ENCODE data around the gene KCND3.

KCND3 gene

DNA sequence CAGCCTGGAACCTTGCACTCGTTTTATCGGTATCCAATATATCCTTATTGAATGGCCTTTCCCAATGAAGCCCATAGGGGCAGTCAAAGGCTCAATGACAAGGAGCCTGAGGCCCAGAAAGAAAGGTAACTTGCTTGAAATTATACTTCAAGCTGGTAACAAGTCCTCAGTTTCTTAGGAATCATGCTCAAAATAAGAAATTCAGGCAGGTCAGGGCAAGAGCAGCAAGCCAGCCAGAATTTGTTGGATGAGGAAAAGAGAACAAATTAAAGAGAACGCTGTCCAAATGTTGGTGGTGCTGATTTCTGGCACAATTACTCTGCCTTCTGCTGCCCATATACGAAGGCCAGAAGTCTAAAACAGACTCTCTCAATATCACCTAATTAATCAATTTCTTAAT lies 156.1 kb downstream of the KCND3 start:
- in situ Hi-C loops (cut with MboI; ENCODE audit: low pct_unique_long_range_greater_than_20kb, low sequenced_read_pairs) = no loop called here
- peak; percentile 24 for DNase-seq

DNA sequence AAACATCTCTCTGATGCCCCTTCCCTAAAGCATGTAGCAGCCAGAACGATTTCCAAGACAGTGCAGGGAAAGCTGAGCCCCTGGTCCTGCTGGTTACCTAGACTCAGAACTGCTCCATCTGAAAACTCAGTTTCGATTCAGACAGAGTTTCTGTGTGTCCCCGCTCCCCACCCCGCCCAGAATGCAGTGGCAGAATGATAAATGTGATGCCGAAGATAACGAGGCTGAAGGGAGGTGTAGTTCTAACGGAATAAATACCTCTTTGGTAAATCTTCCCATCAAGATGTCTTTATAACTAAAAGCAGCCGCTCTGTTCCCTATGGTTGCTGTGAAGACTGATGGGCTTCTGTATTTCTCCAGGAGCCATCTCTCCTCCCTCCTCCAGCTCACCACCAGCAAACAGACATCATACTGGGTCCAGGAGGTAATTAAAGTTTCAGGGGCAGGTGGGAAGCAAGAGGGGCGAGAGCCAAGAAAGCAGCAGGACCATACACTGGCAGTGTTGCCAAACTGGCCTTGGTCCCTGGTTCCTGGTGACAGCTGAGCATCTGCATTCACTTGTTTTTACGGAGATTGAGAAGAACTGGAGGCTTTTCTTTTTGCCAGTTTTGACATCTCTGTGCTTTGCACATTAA lies 156.8 kb downstream of the KCND3 start:
- no peak for DNase-seq
- in situ Hi-C loops (cut with MboI; ENCODE audit: low pct_unique_long_range_greater_than_20kb, low sequenced_read_pairs) = no loop called here

DNA sequence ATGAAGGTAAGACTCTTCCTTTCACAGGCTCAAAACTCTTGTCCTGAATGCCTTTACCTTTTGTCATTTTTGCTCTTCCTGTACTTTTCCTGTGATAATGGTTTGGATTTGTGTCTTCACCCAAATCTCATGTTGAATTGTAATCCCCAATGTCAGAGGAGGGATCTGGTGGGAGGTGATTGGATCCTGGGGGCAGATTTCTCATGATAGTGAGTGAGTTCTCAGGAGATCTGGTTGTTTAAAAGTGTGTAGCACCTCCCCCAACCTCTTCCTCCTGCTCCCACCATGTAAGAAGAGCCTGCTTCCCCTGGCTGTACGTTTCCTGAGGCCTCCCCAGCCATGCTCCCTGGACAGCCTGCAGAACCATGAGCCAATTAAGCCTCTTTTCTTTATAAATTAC lies 158.3 kb downstream of the KCND3 start:
- in situ Hi-C loops (cut with MboI; ENCODE audit: low pct_unique_long_range_greater_than_20kb, low sequenced_read_pairs) = no loop called here
- DNase-seq = no peak

DNA sequence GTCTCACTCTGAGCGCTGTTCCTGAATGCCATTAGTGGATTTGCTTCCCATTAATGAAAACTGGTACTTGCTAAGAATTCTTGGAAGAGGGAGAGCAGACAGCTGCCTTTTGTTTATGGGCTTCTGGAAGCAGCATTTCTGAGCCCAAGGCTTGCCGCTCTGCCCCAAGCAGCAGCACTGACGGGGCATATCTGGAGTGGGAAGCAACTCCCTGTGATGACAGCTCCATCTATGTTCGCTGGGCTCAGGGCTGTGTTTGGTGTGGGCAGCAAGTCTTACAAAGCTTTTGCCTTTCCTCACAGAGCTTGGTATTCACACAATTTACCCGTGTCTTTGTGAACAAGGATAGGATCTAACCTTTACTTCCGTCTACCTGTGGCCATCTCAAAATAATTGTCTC lies 161.5 kb downstream of the KCND3 start:
- DNase-seq = no peak
- in situ Hi-C loops (cut with MboI; ENCODE audit: low pct_unique_long_range_greater_than_20kb, low sequenced_read_pairs) = no loop called here

DNA sequence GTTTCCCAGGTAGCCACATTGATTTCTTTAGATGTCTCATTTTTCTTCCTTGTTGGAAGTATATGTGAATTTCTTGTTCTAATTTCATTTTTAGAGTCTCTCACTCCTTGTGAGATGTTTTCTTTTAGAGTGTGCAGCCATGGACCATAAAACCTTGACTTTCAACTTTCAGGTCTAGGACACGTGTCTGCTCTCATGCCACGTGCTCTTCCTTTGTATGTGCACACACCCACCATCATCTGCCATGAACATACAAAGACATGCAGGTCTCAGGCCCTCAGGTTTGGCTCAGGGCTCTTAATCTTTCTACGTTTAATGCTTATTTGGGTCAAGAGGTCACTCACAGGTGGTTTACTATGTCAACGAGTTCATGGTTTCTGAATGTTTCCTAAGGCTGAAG lies 163.2 kb downstream of the KCND3 start:
- in situ Hi-C loops (cut with MboI; ENCODE audit: low pct_unique_long_range_greater_than_20kb, low sequenced_read_pairs) = no loop called here
- DNase-seq = no peak

DNA sequence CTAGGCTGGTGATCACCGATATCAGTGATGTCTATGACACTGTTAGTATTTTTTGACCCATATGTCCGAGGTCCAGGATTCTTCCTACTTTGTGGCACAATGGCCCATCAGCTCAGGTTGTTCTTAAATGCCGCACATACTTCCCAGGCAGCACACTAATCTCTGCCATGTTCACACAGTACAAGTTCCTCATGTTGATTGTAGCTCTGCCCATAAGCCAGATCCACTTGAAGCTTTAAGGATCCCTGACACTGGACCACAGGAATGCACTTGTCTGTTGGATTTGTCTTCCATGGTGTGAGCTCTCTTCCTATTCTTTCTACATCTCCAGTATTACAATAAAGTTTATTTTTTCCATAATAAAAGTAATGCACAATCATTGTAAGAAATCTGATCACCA lies 164.3 kb downstream of the KCND3 start:
- DNase-seq = no peak
- in situ Hi-C loops (cut with MboI; ENCODE audit: low pct_unique_long_range_greater_than_20kb, low sequenced_read_pairs) = no loop called here

DNA sequence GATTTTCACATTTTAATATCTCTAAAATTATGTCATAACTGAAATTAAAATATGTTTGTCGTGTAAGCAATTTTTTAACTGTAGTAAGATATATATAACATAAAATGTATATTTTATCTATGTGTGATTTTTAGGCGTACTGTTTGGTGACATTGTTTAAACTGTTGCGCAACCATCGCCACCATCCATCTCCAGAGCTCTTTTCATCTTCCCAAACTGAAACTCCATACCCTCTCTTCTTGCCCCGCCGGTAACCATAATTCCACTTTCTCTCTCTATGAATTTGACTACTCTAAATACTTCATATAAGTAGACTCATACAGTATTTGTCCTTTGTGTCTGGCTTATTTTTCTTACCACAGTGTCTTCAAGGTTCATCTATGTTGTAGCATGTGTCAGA lies 167.3 kb downstream of the KCND3 start:
- in situ Hi-C loops (cut with MboI; ENCODE audit: low pct_unique_long_range_greater_than_20kb, low sequenced_read_pairs) = no loop called here
- no peak for DNase-seq

DNA sequence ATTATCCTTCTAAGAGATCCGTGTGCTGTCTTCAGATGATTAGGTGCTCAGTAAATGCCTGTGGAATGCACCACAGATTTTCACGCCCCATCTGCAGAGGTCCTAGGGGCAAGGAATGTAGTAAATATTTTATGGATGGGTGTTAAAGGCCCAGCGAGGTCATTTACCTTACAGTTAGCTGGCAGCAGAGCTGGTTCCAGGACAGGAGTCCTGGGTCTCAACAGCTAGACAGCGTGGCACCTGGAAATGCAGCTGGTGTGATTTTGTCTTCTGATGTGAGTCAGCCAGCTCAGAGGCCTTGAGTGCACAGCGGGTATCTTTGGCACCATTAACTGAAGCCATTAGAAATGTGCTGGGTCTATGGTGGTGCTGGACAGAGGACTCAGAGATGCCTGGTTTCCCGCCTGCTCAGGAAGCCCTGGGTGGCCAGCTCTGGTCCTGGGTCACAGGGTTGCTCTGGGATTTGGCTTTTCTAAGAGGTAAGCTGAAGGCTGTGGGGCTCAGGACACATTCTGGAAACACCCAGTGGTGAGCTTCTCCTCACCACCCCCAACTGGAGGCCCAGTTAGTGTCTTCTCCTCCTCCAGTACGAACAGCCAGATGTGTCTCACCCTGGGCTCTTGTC lies 168.2 kb downstream of the KCND3 start:
- in situ Hi-C loops (cut with MboI; ENCODE audit: low pct_unique_long_range_greater_than_20kb, low sequenced_read_pairs) = no loop called here
- DNase-seq = no peak

DNA sequence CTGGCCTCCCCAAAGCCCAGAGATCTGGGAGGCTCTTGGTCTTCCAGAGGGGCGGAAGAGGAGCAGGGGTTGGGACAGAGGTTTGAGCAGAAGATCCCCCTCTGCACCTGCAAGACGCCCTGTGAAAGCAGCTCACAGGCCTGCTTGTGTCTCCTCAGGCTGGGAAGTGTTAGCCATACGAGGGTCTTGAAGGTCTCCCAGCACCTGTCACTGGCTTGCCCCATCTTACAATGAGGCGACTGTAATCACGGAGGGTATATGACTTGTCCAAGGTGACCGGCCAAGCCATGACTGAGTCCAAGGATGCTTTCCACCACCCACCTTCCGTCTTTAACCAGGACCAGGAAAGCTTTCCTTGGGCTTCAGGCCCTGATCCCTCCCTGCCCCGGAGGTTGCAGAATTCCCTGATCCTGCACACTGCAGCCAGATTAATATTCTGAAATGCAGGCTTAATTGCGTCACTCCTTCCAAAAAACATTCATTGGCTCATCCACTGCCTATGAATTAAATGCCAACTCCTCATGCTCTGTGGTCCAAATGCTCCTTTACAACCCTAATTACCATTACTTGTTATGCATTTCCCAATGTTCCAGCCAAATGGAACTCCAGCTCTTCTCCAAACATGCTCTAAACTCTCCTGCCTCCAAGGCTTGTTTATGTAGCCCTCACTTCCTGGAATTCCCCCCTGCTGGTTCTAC lies 169.8 kb downstream of the KCND3 start:
- DNase-seq = no peak
- in situ Hi-C loops (cut with MboI; ENCODE audit: low pct_unique_long_range_greater_than_20kb, low sequenced_read_pairs) = no loop called here

DNA sequence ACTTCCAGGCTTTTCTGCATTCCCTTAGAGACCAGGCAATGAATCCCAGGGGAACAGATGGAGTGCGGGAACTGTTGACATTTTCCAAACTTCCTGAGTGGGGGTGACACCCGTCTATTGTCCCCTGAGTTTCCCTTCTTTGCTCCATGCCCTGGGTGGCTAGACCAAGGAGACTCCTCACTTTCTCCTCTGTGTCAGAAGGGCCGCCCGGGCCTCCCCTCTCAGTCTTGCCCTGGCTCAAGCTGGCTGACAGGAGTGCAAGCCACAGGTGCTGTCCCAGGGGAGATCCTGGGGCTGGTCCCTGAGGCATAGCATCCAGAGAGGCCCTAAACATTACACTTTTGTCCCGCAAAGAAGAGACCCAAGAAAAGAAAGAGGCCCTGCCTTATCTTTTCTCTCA lies 170.9 kb downstream of the KCND3 start:
- in situ Hi-C loops (cut with MboI; ENCODE audit: low pct_unique_long_range_greater_than_20kb, low sequenced_read_pairs) = no loop called here
- no peak for DNase-seq

DNA sequence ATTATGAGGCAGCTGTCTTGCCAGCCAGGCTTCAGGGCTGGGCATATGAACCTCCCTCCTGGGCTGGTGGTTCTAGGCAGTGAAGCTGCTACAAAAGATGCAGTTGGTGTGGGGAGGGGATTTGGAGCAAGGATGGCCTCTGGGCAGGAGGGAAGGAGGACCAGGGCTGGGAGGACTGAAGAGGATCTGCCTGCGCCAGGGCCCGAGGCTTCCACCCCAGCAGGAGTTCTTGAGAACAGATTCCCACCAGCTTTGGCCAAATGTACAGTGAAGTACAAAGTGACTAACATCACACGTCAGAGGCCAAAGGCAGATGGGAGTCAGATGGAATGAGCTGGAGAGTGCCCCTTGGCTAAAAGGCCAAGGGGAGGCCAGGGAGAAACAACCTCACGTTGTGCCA lies 171.4 kb downstream of the KCND3 start:
- in situ Hi-C loops (cut with MboI; ENCODE audit: low pct_unique_long_range_greater_than_20kb, low sequenced_read_pairs) = no loop called here

DNA sequence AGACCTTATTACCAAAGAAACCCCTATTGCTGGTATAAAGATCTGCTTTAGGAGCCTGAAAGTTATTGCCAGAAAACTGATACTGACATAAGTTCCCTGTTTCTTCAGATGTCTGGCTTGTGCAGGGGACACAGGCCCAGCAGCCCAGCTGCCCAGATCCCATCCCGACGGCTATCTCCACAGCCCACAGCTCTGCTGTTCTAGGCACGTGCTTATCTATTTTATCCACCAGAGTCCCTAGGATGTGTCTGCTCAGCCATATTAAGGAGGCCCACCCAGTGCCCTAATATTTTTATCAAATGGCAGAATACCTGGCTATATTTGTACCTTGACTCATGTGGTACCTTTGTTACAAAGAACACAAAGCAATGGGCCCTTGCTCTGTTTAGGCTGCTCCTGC lies 174.8 kb downstream of the KCND3 start:
- no peak for DNase-seq
- in situ Hi-C loops (cut with MboI; ENCODE audit: low pct_unique_long_range_greater_than_20kb, low sequenced_read_pairs) = no loop called here

More for the DNA sequence above, 171.4 kb downstream of the KCND3 start:
- no peak for DNase-seq

DNA sequence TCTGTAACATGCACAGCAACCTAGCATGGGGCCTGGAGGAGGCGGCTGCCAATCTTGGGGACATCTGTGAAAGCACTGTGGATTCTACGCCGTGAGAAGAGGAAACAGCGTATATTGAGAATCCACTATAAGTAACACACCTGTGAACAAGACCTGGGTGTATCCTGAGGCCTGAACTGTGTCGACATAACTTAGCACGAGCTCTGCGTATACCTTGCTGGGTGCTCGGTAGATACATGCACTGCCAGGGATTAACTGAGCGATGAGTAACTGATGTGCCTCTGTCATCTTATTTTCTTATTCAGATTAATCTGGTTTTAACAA lies 175.2 kb downstream of the KCND3 start:
- in situ Hi-C loops (cut with MboI; ENCODE audit: low pct_unique_long_range_greater_than_20kb, low sequenced_read_pairs) = no loop called here
- DNase-seq = no peak

DNA sequence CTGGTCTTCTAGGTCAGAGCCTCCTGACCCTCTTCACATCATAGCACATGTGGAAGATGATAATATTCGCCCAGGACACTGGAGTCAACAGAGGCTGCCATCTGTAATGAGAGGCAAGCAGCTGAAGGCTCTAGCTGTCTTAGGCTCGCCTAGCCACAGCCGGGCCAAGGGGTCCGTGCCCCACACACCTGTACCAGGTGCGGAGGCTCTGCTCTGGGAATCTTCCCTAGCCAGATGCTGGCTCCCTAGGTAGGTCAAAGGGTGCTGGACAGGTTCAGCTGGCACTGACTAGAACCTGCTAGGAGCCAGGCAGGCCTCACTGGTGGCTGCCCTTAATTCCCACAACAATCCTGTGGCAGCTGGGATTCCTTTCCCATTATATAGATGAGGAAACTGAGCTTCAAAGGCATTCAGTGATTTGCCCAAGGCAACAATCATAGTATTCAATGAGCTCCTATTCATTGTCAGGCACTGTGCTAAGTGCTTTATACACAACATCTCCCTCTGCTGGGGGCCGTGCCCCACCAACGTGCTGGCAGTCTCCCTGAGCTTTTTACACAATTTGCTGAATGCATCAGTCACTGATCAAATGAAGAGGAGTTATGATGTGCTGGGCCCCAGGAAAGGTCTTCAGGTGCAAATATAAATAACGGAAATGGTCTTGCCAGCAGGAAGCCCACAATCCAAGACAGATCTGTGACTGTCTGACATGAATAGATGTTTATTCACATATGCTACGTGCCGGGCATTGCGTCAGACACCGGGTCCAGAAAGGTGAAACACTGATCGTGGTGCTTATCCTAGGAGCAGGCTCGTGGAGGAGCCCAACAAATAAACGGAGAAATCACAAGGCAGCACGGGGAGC lies 175.8 kb downstream of the KCND3 start:
- no peak for DNase-seq
- in situ Hi-C loops (cut with MboI; ENCODE audit: low pct_unique_long_range_greater_than_20kb, low sequenced_read_pairs) = no loop called here

DNA sequence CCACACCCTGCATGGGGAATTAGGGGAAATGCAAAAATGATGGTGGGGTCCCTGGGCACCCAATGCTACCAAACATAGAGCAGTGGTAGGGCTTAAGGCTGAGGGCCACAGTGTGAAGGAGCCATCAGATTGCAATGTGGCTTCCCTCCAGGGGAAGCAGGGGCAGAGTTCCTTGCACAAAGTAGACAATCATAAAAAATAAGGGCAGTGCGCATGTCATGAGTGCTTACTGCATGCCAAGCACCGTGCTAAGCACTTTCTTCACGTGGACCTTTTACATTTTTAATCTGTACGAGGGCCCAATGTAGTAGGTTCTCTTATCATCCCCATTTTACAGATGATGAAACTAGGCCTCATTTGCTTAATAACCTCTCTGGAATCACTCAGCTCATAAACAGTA lies 177.2 kb downstream of the KCND3 start:
- in situ Hi-C loops (cut with MboI; ENCODE audit: low pct_unique_long_range_greater_than_20kb, low sequenced_read_pairs) = no loop called here
- no peak for DNase-seq

DNA sequence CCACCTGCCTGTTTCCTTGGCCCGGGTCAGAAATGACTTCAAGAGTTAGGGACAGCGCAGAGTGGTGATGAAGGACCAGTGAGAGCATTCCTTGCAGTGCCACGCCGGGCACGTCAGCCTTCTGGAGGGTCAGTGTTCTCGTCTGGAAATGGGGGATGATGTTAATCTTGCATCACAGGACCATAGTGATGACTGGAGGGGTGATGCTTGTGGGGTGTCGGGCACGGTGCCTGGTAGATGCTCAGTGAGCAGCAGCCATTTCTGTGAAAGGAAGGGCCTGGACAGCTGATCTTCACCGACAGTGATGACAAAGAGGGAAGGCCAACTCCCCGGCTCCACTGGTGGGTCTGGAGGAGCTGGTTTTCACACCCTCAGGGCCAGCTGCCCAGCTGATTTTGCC lies 177.6 kb downstream of the KCND3 start:
- no peak for DNase-seq
- in situ Hi-C loops (cut with MboI; ENCODE audit: low pct_unique_long_range_greater_than_20kb, low sequenced_read_pairs) = no loop called here

DNA sequence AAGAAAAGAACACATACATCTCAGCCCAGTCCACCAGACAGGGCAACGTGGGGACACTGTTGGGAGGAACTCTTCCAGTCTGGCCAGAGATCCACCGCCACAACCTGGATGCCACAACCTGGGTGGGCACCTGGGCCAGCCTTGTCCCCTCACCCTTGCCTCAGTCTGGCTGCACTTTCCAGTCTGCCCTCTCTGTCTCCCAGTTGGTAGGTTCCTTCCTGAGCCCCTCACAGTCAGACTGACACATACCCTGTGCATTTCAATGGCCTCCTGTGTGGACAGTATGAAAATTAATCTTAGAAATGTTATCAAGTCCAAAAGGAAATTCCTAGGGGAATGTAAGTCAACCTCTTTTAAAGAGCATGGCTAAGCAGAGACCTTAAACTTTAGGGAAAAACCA lies 184.2 kb downstream of the KCND3 start:
- no peak for DNase-seq
- in situ Hi-C loops (cut with MboI; ENCODE audit: low pct_unique_long_range_greater_than_20kb, low sequenced_read_pairs) = no loop called here

DNA sequence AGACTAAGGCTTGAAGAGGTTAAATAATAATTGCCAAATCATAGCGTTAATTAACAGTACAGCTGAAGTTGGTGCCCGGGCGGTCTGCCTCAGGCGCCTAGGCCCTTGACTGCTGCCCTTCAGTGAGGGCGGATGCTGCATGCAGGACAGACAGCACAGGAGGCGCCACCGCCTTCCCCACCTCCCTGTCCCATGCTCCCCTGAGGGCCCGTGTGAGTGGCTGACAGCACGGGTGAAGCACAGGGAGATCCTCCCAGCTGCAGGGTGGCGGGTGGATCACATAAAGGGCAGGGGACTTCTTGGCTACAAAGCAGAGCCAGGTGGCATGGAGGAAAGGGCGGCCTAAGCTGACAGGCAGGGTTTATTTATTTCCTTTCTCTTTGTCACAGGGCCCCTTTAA lies 184.7 kb downstream of the KCND3 start:
- DNase-seq = no peak
- in situ Hi-C loops (cut with MboI; ENCODE audit: low pct_unique_long_range_greater_than_20kb, low sequenced_read_pairs) = no loop called here

DNA sequence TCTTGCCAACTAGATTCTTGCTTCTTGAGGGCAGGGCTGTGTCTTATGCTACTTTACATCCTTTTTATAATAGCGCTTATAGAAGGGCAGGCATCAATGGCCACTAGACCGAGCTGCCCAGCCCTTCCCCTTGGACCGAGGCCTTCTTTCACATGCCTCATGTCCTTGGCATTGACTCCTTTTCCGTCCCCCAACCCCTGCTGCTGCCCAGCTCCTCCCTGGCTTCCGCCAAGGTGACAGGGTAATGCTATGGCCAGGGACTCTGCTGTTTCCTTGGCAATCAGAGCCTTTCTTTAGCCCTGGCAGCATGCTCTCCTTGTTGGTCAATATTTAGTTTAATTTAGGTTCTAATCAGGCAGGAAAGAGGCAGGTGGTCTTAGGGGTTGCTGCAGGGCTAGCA lies 185.5 kb downstream of the KCND3 start:
- in situ Hi-C loops (cut with MboI; ENCODE audit: low pct_unique_long_range_greater_than_20kb, low sequenced_read_pairs) = no loop called here
- no peak for DNase-seq

DNA sequence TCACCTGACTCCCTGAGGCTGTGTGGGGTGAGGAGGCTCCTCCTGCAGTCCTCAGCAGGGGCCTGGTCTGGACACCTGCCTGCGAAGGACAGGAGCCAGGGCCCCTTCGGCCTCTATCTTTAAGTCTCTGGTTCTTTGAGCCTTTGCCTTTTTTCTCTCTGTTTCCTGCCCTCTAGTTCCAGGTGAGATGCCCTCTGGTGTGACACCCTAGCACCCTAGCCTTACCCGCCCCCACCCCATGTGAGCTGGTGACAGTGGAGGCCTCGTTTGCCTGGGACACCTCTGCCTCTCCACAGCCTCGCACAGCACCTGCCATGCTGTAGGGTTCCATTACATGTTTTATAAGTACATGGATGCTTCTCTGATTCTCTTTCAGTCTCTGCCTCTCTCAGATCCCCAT lies 186.5 kb downstream of the KCND3 start:
- in situ Hi-C loops (cut with MboI; ENCODE audit: low pct_unique_long_range_greater_than_20kb, low sequenced_read_pairs) = no loop called here
- no peak for DNase-seq
